Smooth muscle cell (in vitro differentiated cells): ENCODE data around the gene WDR74. TPM values are rescaled to one million over a fixed set of nuclear protein-coding genes. Genes with fewer than 3 reads are reported as not detected.
"Not testable (repeated sequence)": the region's sequence is repeated elsewhere in the genome, so short reads cannot be mapped to it uniquely, and the experiment has no call there.

Experiments
- DNase-seq: peaks from one replicate; lab custom pipeline; 2025; ENCODE audit not compliant: unreplicated experiment; lab: John Stamatoyannopoulos, UW
- H2AFZ ChIP-seq: fragments of 200-600 bp; sonication (generic); 2 replicates; pipeline ENCODE4 v1.6.0; 2016; ENCODE audit warnings: antibody characterized with exemption, low read depth, mild to moderate bottlenecking
- H3F3A ChIP-seq: fragments of 200-600 bp; sonication (generic); 2 replicates; pipeline ENCODE4 v1.6.0; 2017; ENCODE audit warnings: antibody characterized with exemption, low read depth
- H3K27ac ChIP-seq: fragments of 200-600 bp; sonication (generic); 2 replicates; pipeline ENCODE4 v1.5.1; 2016; ENCODE audit warnings: low read depth, mild to moderate bottlenecking
- H3K27me3 ChIP-seq: fragments of 200-600 bp; sonication (generic); 2 replicates; pipeline ENCODE4 v1.6.1; 2016; ENCODE audit warnings: low read depth, mild to moderate bottlenecking
- H3K36me3 ChIP-seq: fragments of 200-600 bp; sonication (generic); 2 replicates; pipeline ENCODE4 v1.5.1; 2016; ENCODE audit warnings: low read depth
- H3K4me1 ChIP-seq: fragments of 200-600 bp; sonication (generic); 2 replicates; pipeline ENCODE4 v1.5.1; 2016; ENCODE audit warnings: low read depth
- H3K4me2 ChIP-seq: fragments of 200-600 bp; sonication (generic); 2 replicates; pipeline ENCODE4 v1.6.0; 2016; ENCODE audit warnings: mild to moderate bottlenecking
- H3K4me3 ChIP-seq: fragments of 200-600 bp; sonication (generic); 2 replicates; pipeline ENCODE4 v1.5.1; 2016; ENCODE audit warnings: mild to moderate bottlenecking
- H3K79me2 ChIP-seq: fragments of 200-600 bp; sonication (generic); 2 replicates; pipeline ENCODE4 v1.6.0; 2016; ENCODE audit warnings: low read depth, mild to moderate bottlenecking
- H3K9ac ChIP-seq: fragments of 200-600 bp; sonication (generic); 2 replicates; pipeline ENCODE4 v1.6.0; 2016; ENCODE audit warnings: low read depth
- H3K9me3 ChIP-seq: fragments of 200-600 bp; sonication (generic); replicated peaks from 2 replicates; pipeline ENCODE4 v1.5.1; 2016; ENCODE audit warnings: low read depth
- H4K20me1 ChIP-seq: fragments of 200-600 bp; sonication (generic); 2 replicates; pipeline ENCODE4 v1.6.0; 2016; ENCODE audit warnings: low read depth
- CTCF ChIP-seq: fragments of 200-600 bp; sonication (generic); IDR thresholded peaks from 2 replicates; pipeline ENCODE4 v1.5.1; 2017; ENCODE audit warnings: borderline replicate concordance, mild to moderate bottlenecking, antibody characterized with exemption; ENCODE audit not compliant: insufficient read depth, poor library complexity, severe bottlenecking
- WGBS: methylation state at CpG from one replicate; pipeline ENCODE4 v1.1.7; 2016; ENCODE audit warnings: low lambda C conversion rate; 5-methylcytosine and 5-hydroxymethylcytosine counted together
- polyA plus RNA-seq: library from polyadenylated mRNA; unstranded; fragments of >200 nt; fragmentation: Nextera tagmentation; extraction: Ambion mirVana; gene quantifications from 2 replicates; pipeline ENCODE4 v1.2.1, GENCODE V29; 2016
- total RNA-seq: library from RNA; depleted of rRNA; stranded (reverse); fragments of >200 nt; gene quantifications from 2 replicates; pipeline ENCODE4 v1.2.3, GENCODE V29; 2014

WDR74 gene
- total and polyA plus RNA-seq, 2 experiments from 2014 or later, result 36.6 to 46.1 TPM

- Histone ChIP-seq H3K4me1 (peaks cover 19% of the 10 kb centered on the region), H3K9ac (no peak overlapping the region), H3K36me3 (no peaks in the 10 kb centered on the region), H4K20me1 (no peaks in the 10 kb centered on the region), H3K27me3 (no peaks in the 10 kb centered on the region), H3K27ac (peak overlapping the region; percentile 64), H3K9me3 (no peaks in the 10 kb centered on the region), H3K4me3 (no peak overlapping the region), H3K79me2 (peaks cover 19% of the 10 kb centered on the region), H3F3A (peaks cover 26% of the 10 kb centered on the region), H3K4me2 (peak overlapping the region; percentile 96), H2AFZ (peak overlapping the region; percentile 57)
- 35% methylated on average over 5 of the region's 5 CpGs for WGBS
- DNase-seq, result no peak
- no peak for TF ChIP-seq CTCF
These were observed 21.6 kb upstream of the WDR74 start for GRCh38 chr11:62860835-62861563.

DNA sequence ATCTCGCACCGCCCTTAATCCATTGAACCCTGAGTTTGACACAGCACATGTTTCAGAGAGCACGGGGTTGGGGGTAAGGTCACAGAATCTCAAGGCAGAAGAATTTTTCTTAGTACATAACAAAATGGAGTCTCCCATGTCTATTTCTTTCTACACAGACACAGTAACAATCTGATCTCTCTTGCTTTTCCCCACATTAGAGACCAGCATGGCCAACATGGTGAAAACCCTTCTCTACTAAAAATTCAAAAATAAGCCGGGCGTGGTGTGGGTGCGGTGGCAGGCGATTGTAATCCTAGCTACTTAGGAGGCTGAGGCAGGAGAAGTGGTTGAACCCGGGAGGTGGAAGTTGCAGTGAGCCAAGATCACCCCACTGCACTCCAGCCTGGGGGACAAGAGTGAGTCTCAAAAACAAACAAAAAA lies 19.9 kb upstream of the WDR74 start:
- WGBS, result 57% methylated on average over 8 of the region's 8 CpGs
- Histone ChIP-seq H3F3A (peaks cover 36% of the 10 kb centered on the region), H3K27ac (peak overlapping the region; percentile 64), H4K20me1 (peaks cover 12% of the 10 kb centered on the region), H3K4me2 (peak overlapping the region; percentile 96), H3K79me2 (peaks cover 26% of the 10 kb centered on the region), H3K4me1 (peaks cover 28% of the 10 kb centered on the region)
- not testable (repeated sequence) for H2AFZ ChIP-seq, H3K27me3 ChIP-seq, DNase-seq, H3K9me3 ChIP-seq, H3K36me3 ChIP-seq, H3K9ac ChIP-seq, H3K4me3 ChIP-seq

GRCh38 chr11:62858201-62858600 lies 18.8 kb upstream of the WDR74 start:
- Histone ChIP-seq H3K4me1 (peaks cover 38% of the 10 kb centered on the region), H3K36me3 (peaks cover 4% of the 10 kb centered on the region), H3K79me2 (peaks cover 34% of the 10 kb centered on the region), H4K20me1 (peaks cover 23% of the 10 kb centered on the region), H3K9ac (peak overlapping the region; percentile 36), H3K27ac (peak overlapping the region; percentile 93), H3K27me3 (no peaks in the 10 kb centered on the region), H3F3A (peaks cover 47% of the 10 kb centered on the region), H3K4me3 (peak overlapping the region; percentile 15), H3K4me2 (peak overlapping the region; percentile 96), H3K9me3 (no peaks in the 10 kb centered on the region), H2AFZ (peak overlapping the region; percentile 42)
- WGBS, result 11% methylated on average over 7 of the region's 7 CpGs
- no peak for DNase-seq
- no peak for TF ChIP-seq CTCF

DNA sequence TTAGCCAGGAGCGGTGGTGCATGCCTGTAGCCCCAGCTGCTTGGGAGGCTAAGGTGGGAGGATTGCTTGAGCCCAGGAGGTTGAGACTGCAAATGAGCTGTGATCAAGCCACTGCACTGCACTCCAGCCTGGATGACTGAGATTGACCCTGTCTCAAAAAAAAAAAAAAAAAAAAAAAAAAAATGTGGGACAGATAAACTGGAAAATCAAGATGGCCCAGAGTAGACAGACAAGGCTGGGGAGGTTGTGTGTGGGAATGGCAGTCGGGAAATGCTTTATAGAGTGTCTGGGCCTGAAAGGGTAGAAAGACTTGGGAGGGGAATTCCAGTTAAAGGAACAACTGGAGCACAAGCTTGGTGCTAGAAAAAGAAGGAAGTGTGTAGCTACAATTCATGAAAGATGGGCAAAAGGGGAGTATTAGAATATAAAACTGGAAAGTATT lies 18.2 kb upstream of the WDR74 start:
- Histone ChIP-seq H3K9me3 (no peaks in the 10 kb centered on the region), H3K36me3 (peaks cover 10% of the 10 kb centered on the region), H3K27me3 (no peaks in the 10 kb centered on the region), H3K79me2 (peaks cover 35% of the 10 kb centered on the region), H2AFZ (peak overlapping the region; percentile 42), H3K4me2 (peak overlapping the region; percentile 96), H4K20me1 (peaks cover 30% of the 10 kb centered on the region), H3K27ac (peak overlapping the region; percentile 93), H3K4me3 (peak overlapping the region; percentile 15), H3F3A (peaks cover 53% of the 10 kb centered on the region), H3K9ac (peak overlapping the region; percentile 36), H3K4me1 (peaks cover 45% of the 10 kb centered on the region)
- TF ChIP-seq CTCF, result no peak
- 22% methylated on average over 2 of the region's 2 CpGs for WGBS
- DNase-seq, result no peak
